Mesothelial cell of epicardium (in vitro differentiated cells): ENCODE measurements around the gene TMEM123. TPM values are rescaled to one million over a fixed set of nuclear protein-coding genes. Genes with fewer than 3 reads are reported as not detected.

Experiments
- DNase-seq, 2 experiments: peaks; one replicate each; pipeline ENCODE4 v3.0.0; 2021; ENCODE audit warnings: low spot score in 2 of 2; ENCODE audit not compliant: unreplicated experiment in 2 of 2
- H3K27ac Mint-ChIP-seq: 2 replicates; pipeline ENCODE4 v1.8.0; 2021; ENCODE audit warnings: mixed read lengths
- H3K27me3 Mint-ChIP-seq: 2 replicates; pipeline ENCODE4 v1.8.0; 2021; ENCODE audit warnings: low read depth, mixed read lengths
- H3K36me3 Mint-ChIP-seq: 2 replicates; pipeline ENCODE4 v1.8.0; 2021; ENCODE audit warnings: mixed read lengths
- H3K4me1 Mint-ChIP-seq: 2 replicates; pipeline ENCODE4 v1.8.0; 2021; ENCODE audit warnings: mixed read lengths
- H3K4me3 Mint-ChIP-seq: 2 replicates; pipeline ENCODE4 v1.8.0; 2021; ENCODE audit warnings: mild to moderate bottlenecking, moderate library complexity, mixed read lengths
- H3K9me3 Mint-ChIP-seq: 2 replicates; pipeline ENCODE4 v1.8.0; 2021; ENCODE audit warnings: mixed read lengths
- CTCF ChIP-seq: fragments of 200-600 bp; sonication (generic); IDR thresholded peaks from one replicate; pipeline ENCODE4 v1.5.0; 2021; ENCODE audit warnings: antibody characterized with exemption; ENCODE audit not compliant: unreplicated experiment
- total RNA-seq: library from RNA; stranded (reverse); gene quantifications from 3 replicates; pipeline ENCODE4 v1.2.1, GENCODE V29; 2021

Gene TMEM123
- total RNA-seq, 1 donor from 2014 or later: 131 TPM

- H3K27ac Mint-ChIP-seq: no peak overlapping the region
- peaks cover 13% of the 10 kb centered on the region for H3K4me1 Mint-ChIP-seq
- peaks cover 22% of the 10 kb centered on the region for H3K9me3 Mint-ChIP-seq
- TF ChIP-seq CTCF: no peak
- H3K36me3 Mint-ChIP-seq: peaks cover 26% of the 10 kb centered on the region
- no peak overlapping the region for H3K4me3 Mint-ChIP-seq
- DNase-seq: no peak
- no peaks in the 10 kb centered on the region for H3K27me3 Mint-ChIP-seq
Measured at GRCh38 chr11:102411142-102411541, 41.4 kb downstream of the TMEM123 start.

- Mint-ChIP-seq H3K4me1 (peaks cover 13% of the 10 kb centered on the region), H3K36me3 (peaks cover 25% of the 10 kb centered on the region), H3K4me3 (no peak overlapping the region), H3K9me3 (peaks cover 17% of the 10 kb centered on the region), H3K27ac (peak overlapping the region; percentile 73), H3K27me3 (no peaks in the 10 kb centered on the region)
- no peak for DNase-seq
- no peak for TF ChIP-seq CTCF
Measured at GRCh38 chr11:102410382-102410784, 42.2 kb downstream of the TMEM123 start.

GRCh38 chr11:102408339-102408738 is 44.2 kb downstream of the TMEM123 start:
- no peaks in the 10 kb centered on the region for H3K9me3 Mint-ChIP-seq
- H3K36me3 Mint-ChIP-seq: peaks cover 12% of the 10 kb centered on the region
- peaks cover 13% of the 10 kb centered on the region for H3K4me1 Mint-ChIP-seq
- H3K27ac Mint-ChIP-seq: no peak overlapping the region
- no peak overlapping the region for H3K4me3 Mint-ChIP-seq
- DNase-seq: no peak
- TF ChIP-seq CTCF: no peak
- no peaks in the 10 kb centered on the region for H3K27me3 Mint-ChIP-seq

- Mint-ChIP-seq H3K36me3 (peaks cover 12% of the 10 kb centered on the region), H3K27me3 (no peaks in the 10 kb centered on the region), H3K9me3 (no peaks in the 10 kb centered on the region), H3K4me3 (no peak overlapping the region), H3K27ac (no peak overlapping the region), H3K4me1 (peaks cover 13% of the 10 kb centered on the region)
- DNase-seq: no peak
- no peak for TF ChIP-seq CTCF
Measured at GRCh38 chr11:102407901-102408300, 44.7 kb downstream of the TMEM123 start.

GRCh38 chr11:102406099-102406498 is 46.5 kb downstream of the TMEM123 start:
- Mint-ChIP-seq H3K36me3 (peaks cover 22% of the 10 kb centered on the region), H3K4me1 (peaks cover 13% of the 10 kb centered on the region), H3K27ac (no peak overlapping the region), H3K4me3 (no peak overlapping the region), H3K9me3 (no peaks in the 10 kb centered on the region), H3K27me3 (no peaks in the 10 kb centered on the region)
- DNase-seq: no peak
- no peak for TF ChIP-seq CTCF

- Mint-ChIP-seq H3K9me3 (no peaks in the 10 kb centered on the region), H3K27me3 (no peaks in the 10 kb centered on the region), H3K36me3 (peaks cover 25% of the 10 kb centered on the region), H3K27ac (no peak overlapping the region), H3K4me1 (peaks cover 12% of the 10 kb centered on the region), H3K4me3 (no peak overlapping the region)
- no peak for TF ChIP-seq CTCF
- no peak for DNase-seq
Measured at GRCh38 chr11:102405501-102405900, 47.1 kb downstream of the TMEM123 start.
